AG09319 (cell line): ENCODE data around the gene MBD5.

Experiments used
- DNase-seq: peaks from one replicate; pipeline ENCODE4 v3.0.0-alpha.2; 2010; ENCODE audit warnings: low read depth; ENCODE audit errors: extremely low read depth
- CTCF ChIP-seq: IDR thresholded peaks from 2 replicates; pipeline ENCODE4 v1.5.1; 2011; ENCODE audit warnings: low read depth, mild to moderate bottlenecking, inconsistent platforms, low read length, moderate library complexity

The MBD5 gene

GRCh38 chr2:148416248-148416647, 395.4 kb downstream of the MBD5 start:
- no peak for TF ChIP-seq CTCF
- DNase-seq, result no peak

DNA sequence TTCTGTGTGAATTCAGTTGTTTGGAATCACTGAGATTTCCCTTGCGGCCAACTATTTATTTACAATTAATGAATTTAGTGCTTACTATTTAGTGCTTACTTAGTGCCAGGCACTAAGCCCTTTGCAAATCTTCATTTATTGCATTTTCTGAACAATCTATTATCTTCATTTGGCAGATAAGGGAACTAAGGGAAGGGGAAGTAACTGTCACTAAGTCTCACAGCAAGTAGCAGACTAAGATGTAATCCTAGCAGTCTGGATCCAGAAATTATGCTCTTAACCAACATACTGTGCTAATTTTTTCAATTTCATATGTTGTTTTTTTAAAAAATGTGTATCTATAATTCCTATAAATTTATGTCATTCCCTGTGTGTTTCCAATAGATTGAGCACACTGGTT, 409.2 kb downstream of the MBD5 start:
- no peak for TF ChIP-seq CTCF
- DNase-seq, result no peak

GRCh38 chr2:148447877-148448276, 427.0 kb downstream of the MBD5 start:
- no peak for DNase-seq
- no peak for TF ChIP-seq CTCF

DNA sequence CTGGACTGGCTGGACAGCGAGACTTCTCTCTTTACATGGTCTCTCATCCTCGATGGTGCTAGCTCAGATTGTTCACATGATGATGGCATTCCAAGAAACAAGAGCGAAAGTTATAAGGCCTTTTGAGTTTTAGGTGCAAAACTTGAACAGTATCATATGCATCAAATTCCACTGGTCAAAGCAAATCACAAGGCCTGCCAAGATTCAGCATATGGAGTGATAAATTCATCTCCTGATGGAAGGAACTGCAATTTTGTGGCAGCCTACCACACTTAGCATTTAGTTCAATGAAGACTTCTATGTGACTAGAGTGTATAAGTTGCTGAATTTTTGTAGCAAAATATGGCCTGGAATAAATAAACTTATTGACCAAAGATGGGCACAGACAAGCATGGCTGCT, 429.6 kb downstream of the MBD5 start:
- TF ChIP-seq CTCF, result no peak
- DNase-seq, result no peak

GRCh38 chr2:148451046-148451445, 430.2 kb downstream of the MBD5 start:
- no peak for DNase-seq
- no peak for TF ChIP-seq CTCF

DNA sequence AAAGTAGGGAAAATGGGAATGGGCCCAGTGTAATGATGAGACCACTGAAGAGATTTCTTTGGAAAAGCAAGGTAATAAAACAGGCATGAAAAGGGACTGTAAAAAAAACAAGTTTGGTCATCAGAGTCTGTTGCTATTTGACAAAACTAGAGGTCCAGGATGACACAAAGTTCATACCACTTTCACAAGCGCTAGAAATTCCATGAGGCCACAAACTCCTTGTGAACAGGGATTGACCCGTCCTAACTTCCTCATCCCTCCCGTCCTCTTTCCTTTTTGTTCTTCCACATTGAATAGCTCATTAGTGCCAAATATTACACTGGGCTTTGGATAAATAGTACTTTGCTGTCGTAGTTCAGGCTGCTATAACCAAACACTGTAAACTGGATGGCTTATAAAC, 434.9 kb downstream of the MBD5 start:
- TF ChIP-seq CTCF, result no peak
- no peak for DNase-seq

DNA sequence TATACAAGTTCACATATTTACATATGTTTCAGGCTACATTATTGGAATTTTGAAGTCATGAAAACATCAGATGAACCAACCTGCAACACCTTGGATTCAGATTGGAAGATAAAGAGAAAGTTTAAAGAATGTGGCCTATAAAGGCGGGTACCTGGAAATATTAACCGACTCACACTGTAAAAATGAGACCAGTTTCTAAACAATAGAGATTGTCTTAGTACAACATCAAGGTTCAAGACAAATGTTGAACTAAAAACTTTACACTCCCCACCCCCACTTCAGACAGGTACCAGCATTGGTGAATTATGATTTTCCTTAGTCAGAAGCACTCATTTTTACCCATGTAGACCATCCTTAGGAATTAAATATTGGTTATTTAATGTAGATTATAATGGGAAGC, 437.3 kb downstream of the MBD5 start:
- DNase-seq, result no peak
- TF ChIP-seq CTCF, result no peak
